Activated CD4-positive, alpha-beta T cell treated with anti-CD3 and anti-CD28 coated beads, Interleukin-2, amount 50 U/mL, for 24 hours (primary cell): ENCODE results near the gene GCNT4.
"Not testable (repeated sequence)": the region's sequence is repeated elsewhere in the genome, so short reads cannot be mapped to it uniquely, and the experiment has no call there.

Source experiments
- DNase-seq, 2 donors: peaks; one replicate each; pipeline ENCODE4 v3.0.0-alpha.2; 2020; ENCODE audit warnings: low read depth in 1 of 2, low spot score in 1 of 2

GCNT4 gene, protein sequence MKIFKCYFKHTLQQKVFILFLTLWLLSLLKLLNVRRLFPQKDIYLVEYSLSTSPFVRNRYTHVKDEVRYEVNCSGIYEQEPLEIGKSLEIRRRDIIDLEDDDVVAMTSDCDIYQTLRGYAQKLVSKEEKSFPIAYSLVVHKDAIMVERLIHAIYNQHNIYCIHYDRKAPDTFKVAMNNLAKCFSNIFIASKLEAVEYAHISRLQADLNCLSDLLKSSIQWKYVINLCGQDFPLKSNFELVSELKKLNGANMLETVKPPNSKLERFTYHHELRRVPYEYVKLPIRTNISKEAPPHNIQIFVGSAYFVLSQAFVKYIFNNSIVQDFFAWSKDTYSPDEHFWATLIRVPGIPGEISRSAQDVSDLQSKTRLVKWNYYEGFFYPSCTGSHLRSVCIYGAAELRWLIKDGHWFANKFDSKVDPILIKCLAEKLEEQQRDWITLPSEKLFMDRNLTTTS

DNA sequence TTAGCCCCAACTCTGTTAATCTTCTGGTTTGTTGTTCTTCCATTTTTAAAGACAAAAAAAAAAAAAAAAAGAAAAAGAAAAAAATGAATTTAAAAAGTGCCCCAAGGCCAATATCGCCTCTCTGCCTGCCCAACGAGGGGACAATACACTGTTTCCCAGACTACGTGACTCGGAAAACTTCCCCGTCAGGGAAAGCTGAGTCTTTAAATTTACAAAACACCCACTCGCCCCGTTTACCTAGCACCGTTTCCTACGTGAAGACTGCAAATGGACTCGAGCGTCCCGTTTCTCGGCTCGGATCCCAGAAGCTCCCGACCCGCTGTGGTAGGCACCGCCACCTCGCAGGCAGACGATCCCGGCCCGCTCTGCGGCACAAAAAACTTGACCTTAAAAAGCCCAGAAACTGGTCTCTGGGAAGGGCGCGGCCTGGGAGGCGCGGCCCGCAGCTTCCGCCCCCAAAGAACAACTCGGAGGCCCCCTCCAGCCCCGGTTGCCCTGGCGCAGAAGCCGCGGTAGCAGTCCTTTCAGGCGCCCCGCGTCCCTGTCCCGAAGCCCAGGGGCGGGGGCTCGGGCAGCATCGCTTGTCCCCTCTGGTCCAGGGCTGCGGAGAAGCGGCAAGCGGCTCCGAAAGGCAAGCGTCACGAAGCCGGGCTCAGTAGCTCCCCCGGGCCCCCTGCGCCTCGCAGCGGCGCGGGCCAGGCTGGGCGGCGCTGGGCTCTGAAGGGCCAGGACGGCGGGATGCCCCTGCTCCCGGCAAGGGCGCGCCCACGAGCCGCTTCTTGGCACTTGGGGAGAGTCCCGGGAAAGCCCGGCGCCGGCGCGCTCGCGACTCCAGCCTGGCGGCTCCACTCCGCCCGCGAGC, at the start of gene GCNT4:
Gene GCNT4 (minus strand): TSS at position 367 of the 862 bp plus-strand sequence. CDS start 22,521 bp downstream, outside the sequence.
- peak in 1 of 2 donors; percentile 29 for DNase-seq

DNA sequence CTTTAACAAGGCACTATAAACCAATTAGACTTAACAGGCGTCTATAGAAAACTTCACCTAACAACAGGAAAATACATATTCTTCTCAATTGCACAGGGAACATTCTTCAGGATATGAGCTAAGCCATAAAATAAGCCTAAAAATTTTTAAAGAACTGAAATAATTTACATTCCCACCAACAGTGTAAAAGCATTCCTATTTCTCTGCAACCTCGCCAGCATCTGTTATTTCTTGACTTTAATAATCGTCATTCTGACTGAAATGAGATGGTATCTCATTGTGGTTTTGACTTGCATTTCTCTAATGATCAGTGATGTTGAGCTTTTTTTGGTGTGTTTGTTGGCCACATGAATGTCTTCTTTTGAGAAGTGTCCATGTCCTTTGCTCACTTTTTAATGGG, 43.6 kb upstream of the GCNT4 start:
- not testable (repeated sequence) for DNase-seq

DNA sequence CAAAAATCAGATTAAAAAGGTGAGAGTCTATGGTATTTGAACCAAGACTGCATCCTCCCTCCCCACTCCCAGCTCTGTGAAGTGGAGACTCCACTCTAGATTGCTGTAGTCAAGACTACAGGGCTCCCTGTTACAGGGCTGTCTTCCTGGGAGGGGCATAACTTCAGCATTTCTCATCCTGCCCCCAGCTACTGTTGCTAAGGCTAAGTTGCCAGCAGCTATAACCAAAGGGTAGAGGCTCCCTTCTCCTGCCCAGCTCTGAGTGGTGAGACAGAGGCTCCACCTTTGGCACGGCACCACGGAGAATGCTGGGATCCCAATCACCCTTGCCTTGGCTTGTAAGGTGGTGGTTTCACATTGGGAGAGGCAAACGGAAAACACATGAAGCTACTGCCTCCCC, 39.2 kb upstream of the GCNT4 start:
- DNase-seq = no peak

DNA sequence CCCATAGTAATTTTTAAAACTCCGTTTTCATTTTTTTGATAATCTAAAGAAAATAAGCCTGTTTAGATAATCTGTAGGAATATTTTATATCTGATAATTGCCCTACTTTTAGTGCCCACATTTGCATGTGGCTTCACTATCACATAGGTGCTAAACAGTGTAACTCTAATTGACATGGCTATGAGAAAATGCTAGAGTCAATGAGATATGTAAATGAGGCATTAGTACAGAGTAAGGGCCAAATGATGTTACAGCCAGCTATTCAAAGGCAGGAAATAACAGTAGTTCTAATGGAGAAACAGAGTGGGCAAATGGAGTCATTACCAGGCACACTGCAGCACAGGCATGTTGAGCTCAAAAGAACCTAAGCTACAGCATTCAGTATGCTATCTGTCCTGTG, 37.3 kb upstream of the GCNT4 start:
- no peak for DNase-seq

DNA sequence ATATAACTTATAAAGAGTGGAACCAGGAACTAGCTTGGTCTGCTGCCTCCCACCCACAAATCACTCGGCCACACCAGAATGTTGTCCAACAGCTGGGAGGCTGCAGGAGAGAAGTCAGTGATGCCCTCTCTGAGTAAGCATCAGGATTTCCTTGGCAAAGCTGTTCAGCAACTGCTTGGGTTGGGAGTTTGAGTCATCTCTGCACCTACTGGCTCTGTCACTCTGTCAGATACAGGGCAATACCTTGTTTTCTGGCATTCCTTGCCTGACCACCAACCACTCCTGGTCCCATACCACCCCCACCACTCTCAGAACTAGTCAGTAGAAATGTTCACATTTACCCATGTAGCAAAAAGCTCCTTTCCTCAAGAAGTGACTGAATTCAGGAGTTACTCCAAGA, 36.8 kb upstream of the GCNT4 start:
- DNase-seq = no peak

DNA sequence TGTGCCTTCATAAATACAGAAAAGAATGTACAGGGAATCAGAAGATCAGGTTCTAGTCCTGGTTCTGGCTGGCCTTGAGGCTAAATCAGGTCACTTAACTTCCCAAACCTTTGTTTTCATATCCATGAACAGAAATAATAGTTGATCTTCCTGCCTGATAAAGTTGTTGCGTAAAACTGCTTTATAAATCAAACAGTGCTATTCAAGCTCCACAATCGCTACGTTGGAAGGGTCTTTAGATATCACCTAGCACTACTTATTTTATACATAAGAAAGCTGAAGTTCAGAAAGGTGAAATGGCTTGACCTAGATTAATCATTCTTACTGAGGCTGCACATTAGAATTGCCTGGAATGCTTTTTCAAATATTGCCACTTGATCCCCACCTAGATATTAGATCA, 36.3 kb upstream of the GCNT4 start:
- DNase-seq = no peak

DNA sequence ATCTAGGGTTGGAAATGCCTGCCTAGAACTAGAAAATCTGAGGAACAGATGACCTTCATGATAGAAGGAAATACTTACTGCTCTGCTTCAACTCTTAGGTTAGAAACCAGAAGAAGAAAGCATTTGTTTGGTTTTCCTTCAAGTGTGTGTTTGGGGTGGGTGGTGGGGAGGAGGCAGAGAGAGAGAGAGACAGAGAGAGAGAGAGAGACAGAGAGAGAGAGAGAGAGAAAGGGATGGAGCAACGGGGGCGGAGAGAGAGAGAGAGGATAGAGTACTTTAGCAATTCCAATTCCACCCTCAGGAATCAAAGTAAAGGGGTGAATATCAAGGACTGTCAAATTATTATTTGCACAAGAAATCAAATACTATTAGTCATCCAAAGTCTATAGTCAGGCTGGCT, 29.2 kb upstream of the GCNT4 start:
- DNase-seq = no peak

DNA sequence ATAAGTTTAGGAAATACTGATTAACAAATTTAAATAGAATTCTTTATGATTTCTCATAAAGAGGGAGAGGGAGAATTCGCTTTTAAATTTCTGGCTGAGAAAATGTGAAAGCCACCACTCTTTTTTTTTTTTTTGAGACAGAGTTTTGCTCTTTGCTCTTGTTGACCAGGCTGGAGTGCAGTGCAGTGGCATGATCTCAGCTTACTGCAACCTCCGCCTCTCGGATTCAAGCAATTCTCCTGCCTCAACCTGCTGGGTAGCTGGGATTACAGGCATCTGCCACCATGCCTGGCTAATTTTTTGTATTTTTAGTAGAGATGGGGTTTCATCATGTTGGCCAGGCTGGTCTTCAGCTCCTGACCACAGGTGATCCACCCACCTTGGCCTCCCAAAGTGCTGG, 27.0 kb upstream of the GCNT4 start:
- not testable (repeated sequence) for DNase-seq

DNA sequence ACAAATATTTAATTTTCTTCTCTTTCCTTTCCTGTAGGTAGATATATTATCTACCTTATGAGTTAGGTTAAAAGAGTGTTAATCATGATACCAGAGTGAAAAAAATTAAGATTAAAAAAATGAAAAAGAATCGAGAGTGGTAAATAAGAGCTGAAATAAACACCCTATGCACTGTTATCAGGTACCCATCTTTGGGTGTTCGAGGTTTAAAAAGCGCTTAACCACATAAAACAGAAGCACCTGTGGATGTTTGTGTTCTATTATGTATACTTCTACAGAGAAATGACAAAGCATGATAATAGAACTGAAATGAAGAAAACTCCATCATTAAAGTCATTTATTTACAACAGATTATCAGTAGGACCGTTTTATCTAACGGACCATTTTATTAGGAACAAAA, 25.7 kb upstream of the GCNT4 start:
- DNase-seq = no peak

DNA sequence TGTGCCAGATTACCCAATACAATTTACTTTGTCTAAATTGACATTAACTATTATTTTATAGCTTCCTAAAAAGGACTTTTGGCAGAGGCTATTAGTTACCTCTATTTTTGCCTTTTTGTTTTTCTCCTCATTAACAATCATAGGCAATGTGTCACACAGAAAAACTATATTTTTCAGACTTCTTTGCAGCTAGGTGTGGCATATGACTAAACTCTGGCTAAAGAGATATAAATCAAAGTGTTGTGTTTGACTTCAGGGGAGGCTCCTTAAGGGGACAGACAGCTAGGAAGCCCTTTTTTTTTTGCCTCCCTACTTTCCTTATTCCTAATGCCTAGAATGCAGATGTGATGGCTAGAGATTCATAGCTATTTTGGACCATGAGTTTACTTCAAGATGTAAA, 19.7 kb upstream of the GCNT4 start:
- no peak for DNase-seq

DNA sequence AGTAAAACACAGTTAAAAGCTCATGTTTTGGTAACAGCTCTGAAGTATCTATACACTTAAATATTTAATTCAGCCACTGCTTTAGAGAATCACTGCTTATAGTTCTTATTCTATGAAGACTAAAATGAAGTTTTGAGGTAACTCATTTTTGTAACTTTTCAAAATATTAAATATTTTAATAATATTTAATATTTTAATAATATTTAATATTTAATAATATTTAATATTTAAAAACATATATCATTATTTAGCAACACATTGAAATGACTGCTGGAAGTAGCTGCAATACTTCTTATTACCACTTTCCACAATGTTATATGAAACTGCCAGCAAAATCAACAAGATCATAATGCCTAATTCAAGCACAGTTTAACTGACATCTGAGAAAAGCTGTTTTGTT, 18.7 kb upstream of the GCNT4 start:
- DNase-seq = no peak

DNA sequence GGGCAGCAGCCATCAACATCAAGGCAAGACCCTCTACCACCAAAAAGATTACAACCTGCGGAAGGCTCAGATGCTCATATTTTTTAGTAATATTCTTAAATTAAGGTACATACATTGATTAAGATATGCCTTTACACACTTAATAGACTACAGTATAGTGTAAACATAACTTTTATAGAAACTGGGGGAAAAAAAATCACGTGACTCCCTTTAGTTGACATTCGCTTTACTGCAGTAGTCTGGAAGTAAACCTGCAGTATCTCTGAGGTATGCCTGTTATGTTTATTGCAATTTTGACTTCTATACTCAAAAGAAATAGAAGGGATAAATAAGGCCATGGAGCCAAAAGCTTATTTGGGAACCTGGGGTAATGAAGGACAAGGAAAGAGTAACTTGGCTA, 15.1 kb upstream of the GCNT4 start:
- no peak for DNase-seq

DNA sequence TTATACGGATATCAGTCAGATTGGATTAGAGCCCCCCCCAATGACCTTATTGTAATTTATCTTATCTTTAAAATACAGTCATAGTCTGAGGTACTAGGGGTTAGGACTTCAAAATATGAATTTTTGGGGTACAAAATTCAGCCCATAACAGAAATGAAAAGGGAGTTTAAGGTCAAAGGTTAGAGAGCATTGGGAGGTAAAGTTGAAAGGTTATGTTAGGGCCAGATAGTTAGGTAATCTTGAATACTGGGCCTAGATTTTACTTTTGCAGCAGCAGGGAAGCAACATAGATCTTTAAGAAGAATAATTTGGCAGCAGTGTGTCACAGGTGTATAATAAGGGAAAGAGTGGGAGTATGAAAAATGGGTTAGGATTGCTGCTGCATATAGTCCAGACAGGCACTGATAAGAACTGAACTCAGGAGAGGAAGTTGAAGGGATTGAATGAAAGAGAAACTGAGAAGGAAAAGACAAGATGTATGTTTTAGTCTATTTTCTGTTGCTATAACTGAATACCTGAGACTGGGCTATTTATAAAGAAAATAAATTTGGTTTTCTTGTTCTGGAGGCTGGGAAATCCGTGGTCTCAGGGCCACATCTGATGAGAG, 10.7 kb upstream of the GCNT4 start:
- DNase-seq = no peak

DNA sequence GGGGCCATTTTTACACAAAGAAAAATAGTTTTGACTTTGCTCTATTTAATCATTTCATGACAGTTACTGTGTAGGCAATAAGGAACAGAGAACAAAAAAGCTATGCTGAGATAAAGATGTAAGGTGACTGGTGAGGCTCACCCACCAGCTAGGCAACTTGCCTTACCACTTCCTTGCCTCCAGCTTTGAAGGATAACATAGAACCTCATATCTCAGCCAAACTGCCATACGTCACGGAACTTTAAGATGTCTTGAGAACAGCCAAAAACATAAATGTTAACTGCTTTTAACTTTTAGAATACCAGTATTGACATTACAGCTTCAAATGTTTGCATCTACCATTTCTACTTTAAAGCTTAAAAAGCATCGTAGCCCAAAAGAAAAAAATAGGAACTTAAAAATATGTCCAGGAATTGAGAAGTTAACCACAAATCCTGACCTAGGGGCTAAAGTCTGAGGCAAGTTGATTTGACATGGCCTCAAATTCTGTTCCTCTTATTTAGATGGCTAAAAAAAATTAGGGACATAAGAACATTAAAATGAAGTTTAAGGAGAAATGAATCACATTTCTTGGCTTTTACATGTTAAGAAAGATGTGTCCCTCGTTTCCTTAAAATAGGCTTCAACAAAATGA, 7.7 kb upstream of the GCNT4 start:
- DNase-seq = no peak

DNA sequence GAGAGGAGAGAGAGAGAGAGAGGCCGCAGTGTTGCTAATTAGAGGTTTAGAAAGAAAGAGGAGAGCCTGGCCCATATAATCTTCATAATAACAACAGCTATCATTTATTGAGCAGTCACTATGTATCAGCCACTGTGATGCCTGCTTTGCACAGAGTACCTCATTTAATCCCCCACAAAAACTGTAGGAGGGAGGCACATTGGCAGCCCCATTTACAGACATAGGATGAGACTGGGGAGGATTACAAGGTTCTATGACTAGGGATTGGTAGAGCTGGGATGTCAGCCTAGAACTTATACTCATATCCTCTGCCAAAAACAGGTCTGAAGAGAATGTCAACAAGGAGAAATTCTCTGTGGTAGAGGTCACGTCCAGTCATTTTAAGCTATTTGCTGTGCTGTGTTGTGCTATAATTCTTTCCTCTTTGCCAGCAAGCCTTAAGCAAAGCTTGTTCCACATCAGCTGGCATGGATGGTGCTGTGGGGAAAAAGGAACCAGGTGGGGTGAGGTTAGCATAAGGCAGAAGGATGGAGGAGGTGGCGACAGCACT, 6.7 kb upstream of the GCNT4 start:
- DNase-seq = no peak

DNA sequence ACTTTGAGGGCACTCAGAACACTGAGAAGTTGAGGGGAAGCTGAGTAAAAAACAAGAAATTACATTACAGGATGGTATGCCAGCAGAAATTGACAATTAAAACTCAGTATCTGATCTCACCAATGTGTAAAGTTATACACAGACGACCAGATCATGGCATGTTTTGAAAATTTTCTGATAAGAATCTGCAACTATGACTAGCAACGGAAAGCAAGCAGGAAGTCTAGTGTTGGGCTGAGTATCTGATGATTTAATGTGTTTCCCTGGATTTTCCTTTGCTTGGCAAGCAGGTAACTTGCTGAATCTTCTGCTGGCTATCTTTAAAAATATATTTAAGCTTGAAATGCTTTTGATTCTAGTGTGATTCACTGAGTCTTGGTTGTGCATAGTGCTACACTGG, 5.2 kb upstream of the GCNT4 start:
- no peak for DNase-seq

DNA sequence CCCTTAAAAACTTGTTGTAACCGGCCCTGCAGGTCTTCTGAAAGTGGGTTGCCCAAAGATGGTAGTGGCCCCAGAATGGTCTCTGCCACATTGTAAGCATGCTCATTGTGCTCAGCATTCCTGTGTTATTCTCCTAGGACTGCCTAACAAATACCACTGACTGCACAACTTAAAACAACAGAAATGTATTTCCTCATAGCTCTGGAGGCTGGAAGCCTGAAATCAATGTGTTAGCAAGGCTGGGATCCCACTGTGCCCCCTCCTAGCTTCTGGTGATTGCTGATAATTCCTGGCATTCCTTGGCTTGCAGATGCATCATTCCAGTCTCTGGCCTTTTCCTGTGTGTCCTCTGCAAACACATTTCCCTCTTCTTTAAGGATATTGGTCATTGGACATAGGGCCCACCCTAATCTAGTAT, 3.4 kb upstream of the GCNT4 start:
- DNase-seq = no peak

DNA sequence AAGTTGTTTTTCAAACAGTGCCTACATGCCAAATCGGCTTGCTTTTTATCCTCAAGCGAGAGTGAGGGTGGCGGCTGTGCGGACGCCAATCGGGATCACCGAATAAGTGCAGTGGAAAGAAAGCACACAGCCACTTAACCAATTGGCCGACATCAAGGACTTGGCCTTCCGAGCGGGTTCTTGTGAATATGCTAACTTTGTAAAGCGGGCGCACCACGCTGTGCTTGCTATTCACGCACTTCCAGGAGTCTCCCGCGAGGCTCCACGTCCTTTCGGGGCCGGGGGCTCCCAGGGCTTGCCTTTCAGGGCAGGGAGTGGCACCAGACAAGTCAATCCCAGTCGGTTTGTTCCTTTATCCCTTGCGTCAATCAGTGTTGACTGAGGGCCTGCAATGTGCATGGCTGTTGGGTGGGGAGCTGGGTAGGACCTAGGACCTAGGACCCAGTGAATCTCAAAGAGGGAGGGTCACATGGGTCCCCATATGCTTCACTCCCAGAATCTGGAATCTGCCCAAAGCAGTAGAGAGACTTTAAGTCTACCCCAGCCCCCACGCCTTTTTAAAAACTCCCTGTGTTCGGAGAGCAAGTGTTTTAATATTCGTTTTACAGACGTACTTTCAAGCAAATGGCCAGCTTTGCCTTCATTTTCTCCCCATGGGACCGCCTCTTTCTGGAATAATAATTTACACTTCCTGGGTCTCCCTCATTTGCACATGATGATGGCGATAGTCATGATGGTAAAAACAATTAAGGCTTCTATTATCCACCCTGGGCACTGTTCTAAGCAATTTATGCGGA, 2.0 kb upstream of the GCNT4 start:
- no peak for DNase-seq

DNA sequence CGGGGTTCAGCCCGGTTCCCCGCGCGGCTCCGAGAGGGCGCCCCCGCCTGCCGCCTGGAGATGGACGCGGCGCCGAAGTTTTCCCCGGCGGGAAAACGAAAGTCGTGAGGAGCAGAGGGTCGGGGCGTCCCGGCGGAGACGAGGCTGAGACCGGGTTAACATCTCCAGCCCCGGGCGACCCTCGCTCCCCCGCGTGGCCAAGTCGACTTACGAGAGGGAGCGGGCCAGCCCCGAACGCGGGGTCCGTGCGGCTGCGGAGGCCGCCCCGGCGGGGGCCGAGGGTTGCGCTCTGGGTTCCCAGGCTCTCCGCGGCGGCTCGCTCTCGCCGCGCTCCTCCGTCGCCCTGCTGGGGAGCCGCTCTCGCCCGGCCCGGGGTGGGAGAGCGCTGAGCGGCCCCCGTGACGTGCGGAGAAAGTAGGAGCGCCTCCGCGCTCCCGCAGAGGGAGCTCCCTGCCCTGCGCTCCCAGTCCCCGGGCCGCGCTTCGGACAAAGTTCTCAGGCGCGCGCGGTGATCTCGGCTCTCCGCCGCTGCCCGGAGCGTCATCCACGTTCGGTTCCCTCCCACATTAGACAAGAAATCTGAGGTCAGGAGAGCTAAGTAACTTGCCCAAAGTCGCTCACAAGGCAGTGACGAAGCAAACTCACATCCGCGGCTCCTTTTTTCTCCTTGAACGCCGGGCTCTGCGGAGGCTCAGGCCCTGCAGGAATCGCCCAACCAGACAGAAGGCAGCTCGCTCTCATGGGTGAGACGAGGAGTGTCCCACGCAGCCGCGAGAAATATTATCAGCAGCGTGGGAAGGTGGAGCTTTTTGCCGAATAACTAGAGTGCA, 1.2 kb upstream of the GCNT4 start:
- peak; percentile 30 to 36 for DNase-seq

DNA sequence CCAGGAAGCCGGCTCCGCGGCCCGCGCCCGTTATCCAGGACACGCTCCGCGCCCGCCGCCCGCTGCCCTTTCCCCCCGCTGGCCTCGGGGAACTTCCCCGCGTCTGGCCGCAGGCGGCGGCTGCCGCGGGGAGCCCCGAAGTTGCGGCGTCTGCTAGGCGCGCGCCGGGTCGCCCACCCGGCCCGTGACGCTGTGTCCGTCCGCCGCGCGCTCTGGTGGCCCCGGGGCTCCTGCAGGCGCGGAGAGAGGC, 621 bp upstream of the GCNT4 start:
- peak in 1 of 2 donors; percentile 8 for DNase-seq
